ENCODE results near the gene POLD2.

GRCh38 chr7:44162179-44162578, 38.8 kb upstream of the POLD2 start:
- no peak for TF ChIP-seq POLR2A (IDR thresholded peaks at IDR 0.05; ENCODE audit: extremely low read depth, insufficient read length)
- no peak for TF ChIP-seq CTCF (IDR thresholded peaks at IDR 0.05; ENCODE audit: low read depth, low read length)
- no peak for TF ChIP-seq MAX (IDR thresholded peaks at IDR 0.05; ENCODE audit: low read depth, low read length)

All from NB4 (cell line).